Measurements from ENCODE around the gene TGFBRAP1. TPM values are rescaled to one million over a fixed set of nuclear protein-coding genes. Genes with fewer than 3 reads are reported as not detected.
"Not testable (repeated sequence)": the region's sequence is repeated elsewhere in the genome, so short reads cannot be mapped to it uniquely, and the experiment has no call there.

The TGFBRAP1 gene
- polyA plus RNA-seq, 4 donors, result 14.7 to 17.3 (median 16.0) TPM

DNA sequence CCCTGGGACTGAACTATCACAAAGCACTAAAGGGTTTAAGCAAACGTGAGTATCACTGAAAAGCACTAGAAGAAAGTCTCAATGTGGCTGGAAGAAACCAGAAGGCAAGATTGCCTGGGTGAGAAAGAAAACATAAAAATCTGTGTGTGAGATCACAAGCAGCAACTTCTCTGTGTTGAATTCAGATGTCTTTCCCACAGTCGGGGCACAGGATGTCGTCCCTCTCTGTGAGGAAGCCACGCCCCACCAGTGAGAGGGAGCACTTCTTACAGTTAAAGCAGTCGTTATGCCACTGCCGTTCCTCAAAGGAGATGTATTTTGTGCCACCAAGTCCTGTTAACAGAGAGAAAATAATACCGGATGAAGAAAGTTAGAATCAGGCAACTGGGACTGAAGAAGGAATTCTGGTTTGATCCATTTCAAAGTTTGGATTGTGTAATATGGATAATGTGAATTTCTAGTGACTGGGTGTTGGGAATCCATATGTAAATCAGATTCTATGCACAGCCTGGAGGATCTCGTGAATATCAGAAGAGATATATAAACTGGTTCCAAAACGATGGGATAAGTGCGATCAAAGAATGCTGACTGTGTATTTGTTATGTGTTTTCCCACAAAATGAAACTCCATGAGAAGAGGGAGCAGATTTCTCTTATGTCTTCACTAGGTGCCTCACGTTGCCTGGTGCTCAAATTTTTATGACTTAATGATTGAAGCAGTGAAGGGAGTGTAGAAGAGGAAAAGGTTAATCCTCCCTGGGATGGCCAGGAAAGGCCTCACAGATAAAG is 31.8 kb upstream of the TGFBRAP1 start:
- no peak for DNase-seq (ENCODE audit: low read depth in 4 of 4, low spot score in 2 of 4)

DNA sequence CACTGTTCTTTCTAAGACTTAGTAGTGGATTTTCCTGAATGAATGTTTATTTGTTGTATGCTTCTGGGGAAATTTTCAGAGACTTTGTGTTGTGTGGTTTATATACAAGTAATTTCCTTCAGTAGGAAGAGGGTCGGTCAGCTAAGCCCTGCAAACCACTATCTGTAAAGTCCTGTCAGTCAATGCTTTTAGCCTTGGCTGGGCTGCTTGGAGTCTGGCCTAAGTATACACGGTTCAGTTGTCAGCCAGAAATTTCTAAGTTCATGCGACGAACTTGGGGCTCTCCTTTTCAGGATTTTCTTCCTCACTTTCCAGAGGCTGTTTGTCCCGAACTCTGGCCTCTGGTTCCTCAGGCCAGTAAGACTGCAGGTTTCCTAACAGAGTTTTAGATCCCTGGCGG is 29.1 kb upstream of the TGFBRAP1 start:
- no peak for DNase-seq (ENCODE audit: low read depth in 4 of 4, low spot score in 2 of 4)

DNA sequence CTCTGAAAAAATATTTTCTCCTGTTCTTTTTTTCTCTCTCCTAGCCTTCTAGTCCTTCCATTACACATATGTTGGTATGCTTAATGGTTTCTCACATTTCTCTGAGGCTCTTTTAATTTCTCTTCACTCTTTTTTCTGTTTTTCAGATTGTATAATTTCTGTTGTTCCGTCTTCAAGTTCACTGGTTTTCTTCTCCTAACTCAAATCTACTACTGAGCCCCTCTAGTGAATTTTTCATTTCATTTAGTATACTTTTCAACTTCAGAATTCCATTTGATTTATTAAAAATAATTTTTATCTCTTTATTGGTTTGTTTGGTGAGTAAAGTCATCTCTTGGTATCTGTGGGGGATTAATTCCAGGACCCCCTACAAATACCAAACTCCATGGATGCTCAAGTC is 27.6 kb upstream of the TGFBRAP1 start:
- no peak for DNase-seq (ENCODE audit: low read depth in 4 of 4, low spot score in 2 of 4)

- no peak for DNase-seq (ENCODE audit: low read depth in 4 of 4, low spot score in 2 of 4)
Observed at GRCh38 chr2:105344704-105345345, 15.3 kb upstream of the TGFBRAP1 start.

GRCh38 chr2:105339414-105339813 is 9.9 kb upstream of the TGFBRAP1 start:
- no peak for DNase-seq (ENCODE audit: low read depth in 4 of 4, low spot score in 2 of 4)

DNA sequence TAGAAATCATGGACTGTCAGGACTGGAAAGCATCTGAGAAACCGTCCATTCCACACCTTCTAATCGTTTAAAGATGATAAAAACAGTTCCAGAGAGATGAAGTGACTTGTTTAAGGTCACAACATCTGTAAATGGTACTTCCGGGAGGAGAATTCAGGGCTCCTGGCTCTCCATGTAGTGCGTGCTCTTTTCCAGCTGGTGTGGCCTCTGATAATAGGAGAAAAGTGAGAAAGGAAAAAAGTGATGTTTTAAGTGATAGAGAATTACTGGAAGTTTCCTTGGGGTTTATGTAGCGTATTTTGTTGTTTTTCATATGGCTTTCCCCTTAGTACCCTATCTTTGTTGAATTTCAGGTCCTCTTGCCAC is 8.5 kb upstream of the TGFBRAP1 start:
- no peak for DNase-seq (ENCODE audit: low read depth in 4 of 4, low spot score in 2 of 4)

DNA sequence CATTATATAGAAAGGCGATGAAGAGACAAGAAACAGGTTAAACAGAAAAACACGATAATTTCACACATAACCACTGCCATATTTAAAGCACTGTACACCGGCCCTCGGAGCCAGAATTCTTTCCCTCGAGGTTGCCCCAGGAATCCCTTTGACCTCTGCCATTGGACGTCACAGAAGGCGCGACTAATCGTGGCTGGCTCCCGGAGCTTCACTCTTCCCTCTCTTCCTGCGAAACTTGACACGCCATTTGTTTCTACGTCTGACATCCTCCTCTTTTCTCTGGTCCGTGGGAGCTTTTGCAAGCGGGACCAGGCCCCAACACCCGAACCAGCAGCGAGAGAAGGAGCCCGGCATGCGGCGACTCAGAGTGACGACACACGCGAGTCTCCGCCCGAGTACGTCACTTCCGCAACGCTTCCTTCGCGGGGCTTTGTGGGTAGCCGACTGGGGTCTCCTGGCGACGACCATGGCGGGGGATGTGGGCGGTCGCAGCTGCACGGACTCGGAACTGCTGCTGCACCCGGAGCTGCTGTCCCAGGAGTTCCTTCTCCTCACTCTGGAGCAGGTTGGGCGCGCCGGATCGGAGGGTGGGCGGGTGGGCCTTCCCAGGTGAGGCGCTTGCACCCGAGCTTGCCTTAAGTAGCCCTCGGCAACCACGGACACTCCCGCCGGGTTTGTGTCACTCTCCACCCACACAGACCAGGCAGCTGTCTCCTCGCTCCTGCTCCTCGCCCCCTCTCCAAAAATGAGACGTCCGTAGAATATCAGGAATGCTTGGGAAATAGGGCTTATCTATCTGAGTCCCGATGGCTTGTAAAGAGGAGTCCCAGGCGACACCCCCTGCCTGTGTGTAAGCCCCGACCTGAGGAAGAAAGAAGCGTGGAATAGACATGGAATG is 7.8 kb upstream of the TGFBRAP1 start, which contains the start of gene C2orf49:
Gene C2orf49 (plus strand): TSS at position 419 of the 898 bp plus-strand sequence. CDS start 48 bp downstream, at position 467.
- DNase-seq (ENCODE audit: low read depth in 4 of 4, low spot score in 2 of 4), result peak; percentile 89 to 97 (median 91)

DNA sequence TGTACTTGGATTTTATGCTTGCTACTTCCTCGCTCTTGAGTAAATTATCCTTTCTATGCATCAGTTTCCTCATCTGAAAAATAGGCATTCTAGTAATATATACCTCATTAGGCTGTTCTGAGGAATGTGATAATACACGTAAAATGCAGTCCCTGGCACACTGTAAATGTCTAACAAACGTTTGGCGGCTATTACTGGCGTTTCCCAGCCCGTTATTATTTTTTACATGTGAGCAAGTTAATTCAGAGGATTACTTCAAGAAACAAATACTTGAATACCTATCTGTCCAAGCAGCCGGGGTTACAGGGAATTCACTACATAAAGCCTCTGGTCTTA is 7.2 kb upstream of the TGFBRAP1 start:
- DNase-seq (ENCODE audit: low read depth in 4 of 4, low spot score in 2 of 4), result no peak

DNA sequence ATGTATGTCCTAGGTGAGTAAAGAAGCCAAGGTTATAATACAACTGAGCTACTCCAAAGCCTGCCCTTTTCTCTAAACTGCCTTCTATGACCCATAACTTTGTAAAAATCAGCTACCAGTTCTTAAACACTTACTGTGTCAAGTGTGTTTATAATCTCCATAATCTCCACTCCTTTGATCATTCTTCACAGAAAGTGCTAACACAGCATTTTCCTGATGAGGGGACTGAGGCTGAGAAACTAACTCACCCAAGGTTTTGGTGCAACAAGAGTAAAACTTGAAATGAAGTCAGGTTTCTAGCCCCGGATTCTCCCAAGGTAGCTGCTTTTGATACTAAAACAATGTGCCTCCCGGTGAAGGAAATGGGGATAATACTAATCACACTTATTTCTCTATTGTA is 5.9 kb upstream of the TGFBRAP1 start:
- DNase-seq (ENCODE audit: low read depth in 4 of 4, low spot score in 2 of 4), result no peak

GRCh38 chr2:105334211-105334610 is 4.7 kb upstream of the TGFBRAP1 start:
- no peak for DNase-seq (ENCODE audit: low read depth in 4 of 4, low spot score in 2 of 4)

GRCh38 chr2:105330681-105331375 is 1.3 kb upstream of the TGFBRAP1 start:
- DNase-seq (ENCODE audit: low read depth in 4 of 4, low spot score in 2 of 4), result no peak

DNA sequence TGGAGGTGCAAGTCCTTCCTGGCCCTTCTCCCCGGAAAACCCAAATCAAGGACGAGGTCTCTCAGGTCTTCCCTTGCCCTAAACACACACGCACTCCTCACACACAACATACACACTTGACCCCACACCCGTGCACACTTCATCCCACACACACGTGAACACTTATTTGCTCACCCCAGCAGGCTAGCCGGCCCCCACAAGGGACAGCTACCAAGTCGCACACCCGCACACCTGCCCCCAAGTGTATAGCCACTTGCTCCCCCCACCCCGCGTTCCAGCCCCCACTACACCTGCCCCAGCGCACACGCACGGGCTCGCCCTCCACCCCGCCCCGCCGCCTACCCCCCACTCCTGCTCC is 359 bp downstream of the TGFBRAP1 start:
- DNase-seq (ENCODE audit: low read depth in 4 of 4, low spot score in 2 of 4), result no peak

DNA sequence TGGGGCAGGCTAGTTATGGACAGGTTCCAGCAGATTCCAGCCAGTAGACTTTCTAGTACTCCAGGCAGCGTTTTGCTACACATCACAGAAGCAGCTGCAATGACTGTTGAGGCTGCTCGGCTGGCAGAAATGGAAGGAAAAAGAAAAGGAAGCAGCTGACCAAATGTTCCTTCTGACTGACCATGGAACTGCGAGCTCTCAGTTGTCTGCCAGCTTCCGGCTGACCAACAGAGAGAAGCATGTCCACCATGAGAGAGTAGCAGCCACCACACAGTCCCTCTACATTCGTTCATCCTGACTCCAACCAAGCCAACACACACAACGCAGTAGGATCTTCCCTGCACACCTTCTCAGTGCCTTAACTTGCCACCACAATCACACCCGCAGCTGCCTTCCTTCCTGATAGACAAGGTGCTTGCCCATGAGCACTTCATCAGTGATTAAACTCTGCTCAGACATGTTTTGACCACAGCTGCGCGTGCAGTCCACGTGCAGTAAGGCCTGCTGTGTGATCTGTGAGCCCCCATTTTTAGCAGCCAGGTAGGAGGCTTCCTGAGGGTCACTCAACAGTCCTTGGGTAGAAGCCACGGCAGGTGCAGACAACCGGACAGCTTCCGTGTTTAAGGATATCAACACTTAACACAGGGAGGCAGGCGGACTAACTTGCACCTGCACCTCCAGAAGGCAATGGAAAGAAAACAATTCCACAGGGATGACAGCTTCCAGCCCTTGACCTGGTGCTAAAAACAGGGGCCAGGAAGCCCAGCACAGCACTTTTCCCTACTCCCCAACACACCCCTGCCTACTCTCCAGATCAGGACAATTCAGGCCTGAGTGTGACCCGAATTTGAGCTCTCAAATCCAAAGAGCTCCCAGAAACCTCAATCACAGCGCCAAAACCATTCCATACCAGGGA is 996 bp downstream of the TGFBRAP1 start:
- no peak for DNase-seq (ENCODE audit: low read depth in 4 of 4, low spot score in 2 of 4)

DNA sequence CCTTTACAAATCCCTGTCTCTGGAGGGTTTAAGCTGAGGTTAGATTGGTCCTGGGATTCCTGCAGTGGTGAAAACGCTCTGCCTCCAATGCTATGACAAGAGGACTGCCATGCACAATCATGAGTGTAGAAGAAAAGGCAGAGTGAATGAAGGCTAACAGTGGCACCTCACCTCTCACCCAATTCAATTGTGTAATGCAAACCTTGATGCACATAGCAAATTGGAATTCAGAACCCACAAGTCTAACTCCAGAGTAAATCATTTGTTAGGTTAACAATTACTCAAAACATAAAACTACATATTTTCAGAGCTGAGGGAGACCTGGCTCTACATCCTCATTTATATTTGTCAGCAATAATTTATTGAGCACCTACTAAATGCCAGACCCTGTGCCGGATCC is 1.8 kb downstream of the TGFBRAP1 start:
- no peak for DNase-seq (ENCODE audit: low read depth in 4 of 4, low spot score in 2 of 4)

DNA sequence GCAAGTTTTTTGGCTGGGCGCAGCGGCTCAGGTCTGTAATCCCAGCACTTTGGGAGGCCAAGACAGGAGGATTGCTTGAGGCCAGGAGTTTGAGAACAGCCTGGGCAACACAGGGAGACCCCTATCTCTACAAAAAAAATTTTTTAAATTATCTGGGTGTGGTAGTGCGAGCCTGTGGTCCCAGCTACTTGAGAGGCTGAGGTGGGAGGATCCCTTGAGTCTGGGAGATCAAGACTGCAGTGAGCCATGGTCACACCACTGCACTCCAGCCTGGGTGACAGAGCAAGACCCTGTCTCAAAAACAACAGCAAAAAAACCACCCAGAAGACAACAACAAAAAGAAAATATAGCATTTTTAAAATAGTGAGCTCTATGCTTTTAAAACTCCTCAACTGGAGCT is 2.3 kb downstream of the TGFBRAP1 start:
- DNase-seq (ENCODE audit: low read depth in 4 of 4, low spot score in 2 of 4), result not testable (repeated sequence)

DNA sequence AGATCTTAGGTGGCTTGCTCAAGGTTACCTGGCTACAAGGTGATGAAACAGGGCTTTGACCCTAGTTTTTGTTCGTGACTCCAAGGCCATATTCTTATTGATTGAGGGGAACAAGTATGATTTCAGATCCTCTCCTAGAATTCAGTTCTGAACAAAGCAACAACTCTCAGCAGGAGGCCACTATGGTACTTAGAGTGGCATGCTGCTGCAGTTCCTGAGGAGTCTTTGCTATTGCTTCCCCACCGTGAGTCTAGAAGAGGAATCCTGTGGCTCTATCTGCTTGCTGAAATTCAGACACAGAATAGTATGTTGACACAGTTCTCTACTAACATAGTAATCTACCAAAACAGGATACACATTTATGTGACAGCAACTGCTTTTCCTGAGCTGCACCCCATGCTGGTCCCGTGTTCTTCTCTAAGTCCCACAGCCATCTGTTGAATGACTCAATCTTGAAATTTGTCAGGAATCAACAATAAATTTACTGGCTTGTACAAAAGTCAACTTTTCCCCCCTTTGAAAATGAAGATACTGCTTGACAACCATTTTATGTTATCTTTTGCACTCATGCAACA is 4.1 kb downstream of the TGFBRAP1 start:
- DNase-seq (ENCODE audit: low read depth in 4 of 4, low spot score in 2 of 4), result no peak

DNA sequence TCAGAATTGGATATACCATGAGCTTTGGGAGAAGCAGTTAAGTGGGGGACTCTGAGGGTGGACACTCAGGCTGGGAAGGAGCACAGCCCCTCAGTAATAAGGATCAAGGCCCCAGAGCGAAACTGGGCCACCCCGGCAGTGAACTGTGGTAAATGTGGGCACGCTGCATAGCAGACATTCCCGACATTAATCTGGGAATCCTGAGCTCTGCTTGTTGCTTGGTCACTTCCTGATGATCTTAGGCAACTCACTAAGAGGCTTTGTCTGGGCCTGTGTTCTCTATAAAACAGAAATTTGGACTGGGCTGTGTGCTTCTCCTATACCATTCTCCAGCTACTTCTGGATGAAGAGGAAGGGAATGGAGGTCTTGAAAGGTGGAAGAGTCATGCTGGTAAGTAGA is 4.8 kb downstream of the TGFBRAP1 start:
- DNase-seq (ENCODE audit: low read depth in 4 of 4, low spot score in 2 of 4), result no peak

DNA sequence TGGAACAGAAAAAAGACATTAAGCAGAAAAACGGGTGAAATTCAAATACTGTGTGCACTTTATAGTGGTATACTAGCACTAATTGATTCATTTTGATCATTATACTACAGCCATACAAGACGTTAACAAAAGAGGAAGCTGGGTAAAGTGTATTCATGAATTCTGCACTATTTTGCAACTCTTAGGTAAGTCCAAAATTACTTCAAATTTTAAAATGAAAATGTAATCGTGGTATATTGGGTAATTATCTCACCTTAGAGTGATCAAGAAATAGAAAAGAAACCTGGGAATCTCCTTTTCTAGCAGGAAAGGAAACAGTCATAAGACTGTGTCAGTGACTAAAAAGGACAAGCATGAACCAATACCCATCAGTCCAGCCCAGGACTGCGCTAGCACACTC is 5.4 kb downstream of the TGFBRAP1 start:
- DNase-seq (ENCODE audit: low read depth in 4 of 4, low spot score in 2 of 4), result no peak

DNA sequence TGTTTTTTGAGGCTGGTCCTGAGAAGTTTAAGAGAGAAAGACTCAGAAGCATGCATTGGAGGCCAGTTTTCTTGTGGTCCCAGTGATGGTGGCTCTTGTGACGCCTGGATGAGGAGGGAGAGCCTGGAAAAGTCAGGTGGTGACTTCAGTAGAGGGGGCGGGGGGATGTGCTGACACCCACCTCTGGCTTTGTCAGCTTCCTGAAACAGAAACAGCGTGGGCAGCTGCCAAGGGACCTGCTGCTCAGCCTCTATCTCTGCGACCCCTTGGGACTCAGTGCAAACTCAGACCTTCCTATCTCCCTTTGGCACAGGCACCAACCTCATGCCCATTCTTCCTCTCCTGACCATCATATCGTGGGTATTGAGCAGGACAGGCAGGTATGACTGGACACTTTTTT is 6.4 kb downstream of the TGFBRAP1 start:
- DNase-seq (ENCODE audit: low read depth in 4 of 4, low spot score in 2 of 4), result no peak
